ENCODE measurements around the gene IGFN1. TPM values are rescaled to one million over a fixed set of nuclear protein-coding genes. Genes with fewer than 3 reads are reported as not detected.

Gene IGFN1
- total and polyA plus RNA-seq, 9 of the 15 experiments (the other 6 are each of a cell fraction or from before 2014, with no cell fraction given): 0.04 TPM; not detected in 8

DNA sequence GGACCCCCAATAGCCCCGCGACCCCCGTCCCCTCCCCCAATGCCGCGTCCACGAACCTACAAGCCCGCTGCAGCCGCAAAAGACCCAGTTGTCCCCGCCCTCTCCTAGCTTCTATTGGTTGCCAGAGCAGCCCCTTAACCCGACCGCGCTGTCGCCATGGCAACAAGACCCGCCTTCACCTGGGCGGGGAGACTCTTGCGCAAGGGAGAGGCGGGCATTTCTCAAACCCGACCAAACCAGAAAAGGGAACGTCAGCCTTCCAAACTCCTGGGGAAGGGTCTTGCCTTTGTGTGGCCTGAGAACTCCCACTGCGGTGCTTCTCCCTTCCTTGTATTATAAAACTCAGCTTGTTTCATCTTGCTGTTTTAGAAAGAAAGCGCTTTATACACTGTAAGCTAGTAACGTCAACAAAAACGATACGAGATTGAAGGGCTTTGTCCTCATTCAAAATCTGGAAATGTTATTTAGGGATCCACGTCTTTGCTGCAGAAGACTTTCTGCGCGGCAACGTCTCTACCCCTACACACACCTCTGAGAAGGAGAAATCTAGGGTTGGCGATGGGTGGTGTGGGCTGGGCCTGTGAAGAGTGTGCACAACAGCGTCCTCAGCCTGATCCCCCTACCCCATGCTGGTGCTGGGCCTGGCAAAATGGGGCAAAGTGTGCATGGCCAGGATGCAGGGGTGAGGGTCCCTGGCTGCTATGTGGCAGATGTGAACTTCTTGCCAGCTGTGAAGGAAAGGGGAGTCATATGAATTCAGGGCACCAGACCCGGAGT, 36.0 kb upstream of the IGFN1 start, which contains the start of gene TMEM9:
Gene TMEM9, minus strand, starts transcription at position 86 of the 777 bp plus-strand sequence. CDS start 551 bp downstream, outside the sequence.
- intact Hi-C loops (cut with micrococcal nuclease): loop anchor here (1.0 kb wide), 1 partner anchor 16 kb away; no protein-coding TSS in a partner anchor
- H3K9ac ChIP-seq (ENCODE audit: insufficient read depth in 1 of 2, low read depth in 2 of 2, low read length in 2 of 2): peak within 1 kb of the TSS; percentile 79 to 89
- ATAC-seq (peak; percentile 93), FAIRE-seq (peak; percentile 95), DNase-seq (ENCODE audit: extremely low read depth in 1 of 4, low spot score in 3 of 4) (peak; percentile 99 to 100 (median 99))
- BruUV-seq (replicated peaks): TSS peak; percentile 80
- H3K9me3 ChIP-seq (replicated peaks; ENCODE audit: control insufficient read depth, insufficient read depth, low read depth, low read length): no peaks in the 10 kb centered on the region
- CTCF ChIA-PET (ENCODE audit: low intra/inter-chr PET ratio): no interaction called here
- H4K20me1 ChIP-seq (replicated peaks; ENCODE audit: control insufficient read depth, insufficient read depth, low read length): peaks cover 3% of the 10 kb centered on the region; the same call in 1 of the 2 replicates
- in situ Hi-C loops (cut with MboI): no loop called here
- peaks cover 12% of the 10 kb centered on the region; the same call in 2 of the 3 replicates for H3K79me2 ChIP-seq (ENCODE audit: control insufficient read depth, insufficient read depth, low read length)
- peak within 1 kb of the TSS; percentile 93 for H3K27ac ChIP-seq (ENCODE audit: extremely low read depth, low read depth, low read length)
- POLR2A ChIA-PET: interaction anchor here (0.7 to 9.8 kb wide), 7 partner anchors 9 to 160 kb away, joined by 3 to 121 read pairs (median 6); no protein-coding TSS in a partner anchor
- H3K4me3 ChIP-seq: peak within 1 kb of the TSS; percentile 66
- H2AFZ ChIP-seq (ENCODE audit: low read depth, low read length): peak within 1 kb of the TSS; percentile 100
- H3K36me3 ChIP-seq (ENCODE audit: control insufficient read depth, insufficient read depth, low read length): peaks cover 33% of the 10 kb centered on the region
- H3K4me1 ChIP-seq (replicated peaks in 1 of 2; ENCODE audit: control insufficient read depth in 2 of 2, insufficient read depth in 2 of 2, low read length in 2 of 2): peaks cover 13 to 27% of the 10 kb centered on the region in 2 experiments
- 14% methylated on average over 31 of the region's 31 CpGs for WGBS (ENCODE audit: insufficient coverage, low coverage, missing lambda C conversion rate)
- no peaks in the 10 kb centered on the region for H3K27me3 ChIP-seq (ENCODE audit: control insufficient read depth in 2 of 2, insufficient read depth in 2 of 2, low read length in 2 of 2)
- peak within 1 kb of the TSS; percentile 91 for H3K4me2 ChIP-seq (ENCODE audit: insufficient read depth, low read length)
- no peaks in the 10 kb centered on the region for H3K9me1 ChIP-seq (ENCODE audit: control insufficient read depth, insufficient read depth, low read length)
- no peak for TF ChIP-seq CTBP1 (IDR thresholded peaks at IDR 0.05; ENCODE audit: borderline replicate concordance)
- no peak for TF ChIP-seq BRCA1 (IDR thresholded peaks at IDR 0.05)
- TF ChIP-seq BRCA1 (CRISPR knock-in tag; IDR thresholded peaks at IDR 0.05): no peak
- TF ChIP-seq MAZ (CRISPR knock-in tag; conservative IDR thresholded peaks at IDR 0.05 in 1 of 2, IDR thresholded peaks at IDR 0.05 in 1 of 2): peak; percentile 50 to 88; a peak in 2 of 4 replicates
- TF ChIP-seq MXI1 (IDR thresholded peaks at IDR 0.05; ENCODE audit: low read depth, low read length): peak; percentile 99
- TF ChIP-seq SNAPC5 (CRISPR knock-in tag; IDR thresholded peaks at IDR 0.05): no peak
- no peak for TF ChIP-seq FOXO4 (CRISPR knock-in tag; IDR thresholded peaks at IDR 0.05)
- TF ChIP-seq FOXP4 (CRISPR knock-in tag; IDR thresholded peaks at IDR 0.05; ENCODE audit: borderline replicate concordance): no peak
- TF ChIP-seq, protein P1, sequence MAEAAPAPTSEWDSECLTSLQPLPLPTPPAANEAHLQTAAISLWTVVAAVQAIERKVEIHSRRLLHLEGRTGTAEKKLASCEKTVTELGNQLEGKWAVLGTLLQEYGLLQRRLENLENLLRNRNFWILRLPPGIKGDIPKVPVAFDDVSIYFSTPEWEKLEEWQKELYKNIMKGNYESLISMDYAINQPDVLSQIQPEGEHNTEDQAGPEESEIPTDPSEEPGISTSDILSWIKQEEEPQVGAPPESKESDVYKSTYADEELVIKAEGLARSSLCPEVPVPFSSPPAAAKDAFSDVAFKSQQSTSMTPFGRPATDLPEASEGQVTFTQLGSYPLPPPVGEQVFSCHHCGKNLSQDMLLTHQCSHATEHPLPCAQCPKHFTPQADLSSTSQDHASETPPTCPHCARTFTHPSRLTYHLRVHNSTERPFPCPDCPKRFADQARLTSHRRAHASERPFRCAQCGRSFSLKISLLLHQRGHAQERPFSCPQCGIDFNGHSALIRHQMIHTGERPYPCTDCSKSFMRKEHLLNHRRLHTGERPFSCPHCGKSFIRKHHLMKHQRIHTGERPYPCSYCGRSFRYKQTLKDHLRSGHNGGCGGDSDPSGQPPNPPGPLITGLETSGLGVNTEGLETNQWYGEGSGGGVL (CRISPR knock-in tag; IDR thresholded peaks at IDR 0.05): no peak
- TF ChIP-seq, protein P2, sequence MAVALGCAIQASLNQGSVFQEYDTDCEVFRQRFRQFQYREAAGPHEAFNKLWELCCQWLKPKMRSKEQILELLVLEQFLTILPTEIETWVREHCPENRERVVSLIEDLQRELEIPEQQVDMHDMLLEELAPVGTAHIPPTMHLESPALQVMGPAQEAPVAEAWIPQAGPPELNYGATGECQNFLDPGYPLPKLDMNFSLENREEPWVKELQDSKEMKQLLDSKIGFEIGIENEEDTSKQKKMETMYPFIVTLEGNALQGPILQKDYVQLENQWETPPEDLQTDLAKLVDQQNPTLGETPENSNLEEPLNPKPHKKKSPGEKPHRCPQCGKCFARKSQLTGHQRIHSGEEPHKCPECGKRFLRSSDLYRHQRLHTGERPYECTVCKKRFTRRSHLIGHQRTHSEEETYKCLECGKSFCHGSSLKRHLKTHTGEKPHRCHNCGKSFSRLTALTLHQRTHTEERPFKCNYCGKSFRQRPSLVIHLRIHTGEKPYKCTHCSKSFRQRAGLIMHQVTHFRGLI (CRISPR knock-in tag; IDR thresholded peaks at IDR 0.05): no peak
- TF ChIP-seq HMG20A (CRISPR knock-in tag; conservative IDR thresholded peaks at IDR 0.05): no peak
- TF ChIP-seq GTF2F1 (IDR thresholded peaks at IDR 0.05; ENCODE audit: low read depth, low read length): no peak
- peak; percentile 61; the same call in 1 of the 2 replicates for TF ChIP-seq NR4A1 (CRISPR knock-in tag; IDR thresholded peaks at IDR 0.05)
- peak; percentile 96 for TF ChIP-seq NR4A1 (tag; IDR thresholded peaks at IDR 0.05)

All from K562 (cell line).